PC-9 (cell line): ENCODE data around the gene GTF2H2C_2.
"Not testable (repeated sequence)": the region's sequence is repeated elsewhere in the genome, so short reads cannot be mapped to it uniquely, and the experiment has no call there.

Experiments used
- BruUV-seq: library from RNA; stranded (reverse); fragments of 400-500 nt; replicated peaks from 2 replicates; lab custom pipeline; 2021; lab: Mats Ljungman, UMichigan
- CTCF ChIA-PET: fragments of 300-600 bp; sonication (Branson Sonifier 250); formaldehyde crosslinking; loops from one replicate; lab custom pipeline; 2022; ENCODE audit warnings: antibody characterized with exemption; lab: Charles Lee
- POLR2A ChIA-PET: fragments of 300-600 bp; sonication (Branson Sonifier 250); formaldehyde crosslinking; loops from one replicate; lab custom pipeline; 2022; ENCODE audit warnings: antibody characterized with exemption; ENCODE audit not compliant: unreplicated experiment; lab: Charles Lee
- DNase-seq, 2 experiments: peaks; one replicate each; pipeline versions ENCODE4 v3.0.0 to v3.0.0-alpha.2; 2015 to 2022; ENCODE audit warnings: mixed read lengths in 1 of 2
- H2AFZ ChIP-seq: fragments of 200-600 bp; sonication (generic); 2 replicates; pipeline ENCODE4 v1.8.1; 2017; ENCODE audit warnings: antibody characterized with exemption
- H3F3A ChIP-seq: fragments of 200-600 bp; sonication (generic); 2 replicates; pipeline ENCODE4 v1.8.1; 2017; ENCODE audit warnings: antibody characterized with exemption, mild to moderate bottlenecking, low read depth; ENCODE audit not compliant: insufficient read depth
- H3K27ac ChIP-seq: fragments of 200-600 bp; sonication (generic); 2 replicates; pipeline ENCODE4 v1.6.1; 2016; ENCODE audit warnings: mixed run types
- H3K27me3 ChIP-seq: fragments of 200-600 bp; sonication (generic); 2 replicates; pipeline ENCODE4 v1.6.1; 2016; ENCODE audit warnings: low read depth, mixed run types; ENCODE audit not compliant: insufficient read depth
- H3K36me3 ChIP-seq: fragments of 200-600 bp; sonication (generic); 2 replicates; pipeline ENCODE4 v1.6.1; 2016; ENCODE audit warnings: low read depth, mixed run types
- H3K4me1 ChIP-seq: fragments of 200-600 bp; sonication (generic); replicated peaks from 2 replicates; pipeline ENCODE4 v1.6.1; 2016; ENCODE audit warnings: mixed run types; ENCODE audit not compliant: insufficient read depth
- H3K4me2 ChIP-seq: fragments of 200-600 bp; sonication (generic); 2 replicates; pipeline ENCODE4 v1.6.1; 2017; ENCODE audit warnings: mixed run types
- H3K4me3 ChIP-seq: fragments of 200-600 bp; sonication (generic); 2 replicates; pipeline ENCODE4 v1.6.1; 2016; ENCODE audit warnings: mixed run types
- H3K79me2 ChIP-seq: fragments of 200-600 bp; sonication (generic); 2 replicates; pipeline ENCODE4 v1.6.1; 2017; ENCODE audit warnings: low read depth, mixed run types
- H3K9me2 ChIP-seq: fragments of 200-600 bp; sonication (generic); 2 replicates; pipeline ENCODE4 v1.8.1; 2017; ENCODE audit warnings: mild to moderate bottlenecking; ENCODE audit not compliant: insufficient read depth
- H3K9me3 ChIP-seq: fragments of 200-600 bp; sonication (generic); 2 replicates; pipeline ENCODE4 v1.8.1; 2016; ENCODE audit warnings: low read depth; ENCODE audit not compliant: insufficient read depth
- H4K20me1 ChIP-seq: fragments of 200-600 bp; sonication (generic); 2 replicates; pipeline ENCODE4 v1.8.1; 2017; ENCODE audit not compliant: insufficient read depth
- intact Hi-C: fragments of 100-400 bp; cut with micrococcal nuclease; formaldehyde crosslinking; loops from one replicate; pipeline ENCODE4 v1.10.0; 2022; ENCODE audit not compliant: unreplicated experiment

GTF2H2C_2 gene

DNA sequence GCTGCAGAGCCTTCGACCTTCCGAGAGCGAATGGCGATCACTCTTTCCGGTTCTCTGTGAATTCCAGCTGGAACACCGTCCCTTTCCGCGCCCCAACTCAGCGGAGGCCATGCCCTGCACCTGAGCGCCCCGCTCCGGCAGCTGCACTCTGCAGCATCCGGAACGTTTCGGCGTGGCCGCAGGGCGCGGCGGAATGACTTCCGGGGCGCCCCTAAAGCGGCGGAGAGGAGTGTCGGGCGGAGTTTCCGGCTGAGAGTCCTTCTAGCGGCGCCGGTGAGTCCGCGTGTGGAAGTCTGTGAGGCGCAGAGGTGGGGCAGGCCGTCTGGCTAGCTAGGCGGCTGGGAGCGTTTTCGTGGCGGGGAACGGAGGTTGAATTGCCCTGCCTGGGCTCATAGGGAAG lies at the start of gene GTF2H2C_2:
Gene GTF2H2C_2 (plus strand): TSS at position 252 of the 400 bp plus-strand sequence.
- H3F3A ChIP-seq, H3K79me2 ChIP-seq, BruUV-seq, intact Hi-C loops, H3K36me3 ChIP-seq, H3K4me3 ChIP-seq, H4K20me1 ChIP-seq, H3K27me3 ChIP-seq, CTCF ChIA-PET, DNase-seq, H3K4me1 ChIP-seq, POLR2A ChIA-PET, H3K27ac ChIP-seq, H3K9me3 ChIP-seq, H3K4me2 ChIP-seq, H2AFZ ChIP-seq, H3K9me2 ChIP-seq: not testable (repeated sequence)

DNA sequence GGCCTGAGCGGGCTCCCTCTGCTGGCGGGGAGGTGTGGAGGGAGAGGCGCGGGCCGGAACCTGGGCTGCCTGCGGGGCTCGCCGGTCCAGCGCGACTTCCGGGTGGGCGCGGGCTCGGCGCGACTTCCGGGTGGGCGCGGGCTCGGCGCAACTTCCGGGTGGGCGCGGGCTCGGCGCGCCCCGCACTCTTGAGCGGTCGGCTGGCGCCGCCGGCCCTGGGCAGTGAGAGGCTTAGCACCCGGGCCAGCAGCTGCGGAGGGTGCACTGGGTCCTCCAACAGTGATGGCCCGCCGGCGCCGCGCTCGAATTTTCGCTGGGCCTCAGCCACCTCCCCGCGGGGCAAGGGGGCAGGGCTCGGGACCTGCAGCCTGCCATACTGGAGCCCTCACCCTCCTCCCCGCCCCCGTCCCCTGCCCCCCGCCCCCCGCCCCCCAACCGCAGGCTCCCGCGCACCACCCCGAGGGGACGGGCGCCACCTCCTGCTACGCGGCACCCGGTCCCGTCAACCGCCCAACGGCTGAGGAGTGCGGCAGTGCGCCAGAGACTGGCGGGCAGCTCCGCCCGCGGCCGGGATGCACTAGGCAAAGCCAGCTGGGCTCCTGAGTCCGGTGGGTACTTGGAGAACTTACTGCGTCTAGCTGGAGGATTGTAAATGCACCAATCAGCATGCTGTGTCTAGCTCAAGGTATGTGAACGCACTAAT lies 14.0 kb upstream of the GTF2H2C_2 start:
- H3K27ac ChIP-seq, H3K4me2 ChIP-seq, H3K79me2 ChIP-seq, intact Hi-C loops, H3K27me3 ChIP-seq, H3F3A ChIP-seq, H3K9me2 ChIP-seq, H3K9me3 ChIP-seq, H2AFZ ChIP-seq, H4K20me1 ChIP-seq, H3K4me1 ChIP-seq, POLR2A ChIA-PET, H3K36me3 ChIP-seq: not testable (repeated sequence)
- CTCF ChIA-PET = interaction anchor here (0.6 kb wide), 1 partner anchor 908 kb away, joined by 6 read pairs; the partner anchor contains the start of gene OCLN
- TSS peak; percentile 72 for BruUV-seq
- DNase-seq = peak; percentile 37 to 74
- peak overlapping the region; percentile 42; the same call in 1 of the 2 replicates for H3K4me3 ChIP-seq

DNA sequence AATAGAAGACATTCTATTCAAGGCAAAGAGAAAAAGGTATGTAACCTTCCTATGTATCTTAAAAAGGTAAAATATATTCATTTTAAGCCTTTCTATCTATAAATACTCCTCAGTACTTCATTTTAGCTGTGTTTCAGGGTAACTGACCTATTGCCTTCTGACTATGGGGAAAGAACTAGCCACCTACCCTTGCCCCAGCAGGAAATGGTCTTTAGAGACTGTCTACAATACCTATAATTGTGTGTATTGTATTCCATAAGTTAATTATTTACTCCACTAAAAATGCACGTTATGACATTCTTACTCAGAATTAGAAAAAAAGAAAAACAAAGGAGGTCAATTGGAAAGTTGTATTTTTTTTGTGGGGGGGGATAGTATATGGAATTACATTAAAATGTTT lies 6.2 kb downstream of the GTF2H2C_2 start:
- POLR2A ChIA-PET, DNase-seq, H3K4me2 ChIP-seq, H3F3A ChIP-seq, CTCF ChIA-PET, H3K36me3 ChIP-seq, H3K4me1 ChIP-seq, H3K9me2 ChIP-seq, H4K20me1 ChIP-seq, intact Hi-C loops, H3K9me3 ChIP-seq, H3K4me3 ChIP-seq, H3K27me3 ChIP-seq, H3K27ac ChIP-seq, H2AFZ ChIP-seq, H3K79me2 ChIP-seq, BruUV-seq: not testable (repeated sequence)

DNA sequence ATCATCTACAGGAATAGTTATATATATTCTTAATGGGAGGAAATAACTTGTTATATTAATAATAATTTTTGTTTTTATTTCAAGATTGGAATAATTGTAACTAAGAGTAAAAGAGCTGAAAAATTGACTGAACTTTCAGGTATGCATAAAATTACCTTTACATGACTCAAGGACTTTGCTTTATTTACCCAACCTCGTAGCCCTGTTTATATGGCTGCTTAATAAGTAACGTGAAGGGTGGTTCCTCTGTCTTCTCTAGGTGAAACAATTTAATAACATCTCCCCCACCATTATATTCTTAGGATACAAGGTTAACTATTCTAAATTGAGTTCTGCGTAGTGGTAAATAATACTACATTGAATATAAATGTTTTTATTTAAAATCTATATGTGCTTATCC lies 8.0 kb downstream of the GTF2H2C_2 start:
- H3K4me1 ChIP-seq, DNase-seq, H3K4me2 ChIP-seq, H3K36me3 ChIP-seq, H3F3A ChIP-seq, intact Hi-C loops, H3K79me2 ChIP-seq, POLR2A ChIA-PET, BruUV-seq, H3K4me3 ChIP-seq, H3K27me3 ChIP-seq, CTCF ChIA-PET, H2AFZ ChIP-seq, H4K20me1 ChIP-seq, H3K9me3 ChIP-seq, H3K27ac ChIP-seq, H3K9me2 ChIP-seq: not testable (repeated sequence)

DNA sequence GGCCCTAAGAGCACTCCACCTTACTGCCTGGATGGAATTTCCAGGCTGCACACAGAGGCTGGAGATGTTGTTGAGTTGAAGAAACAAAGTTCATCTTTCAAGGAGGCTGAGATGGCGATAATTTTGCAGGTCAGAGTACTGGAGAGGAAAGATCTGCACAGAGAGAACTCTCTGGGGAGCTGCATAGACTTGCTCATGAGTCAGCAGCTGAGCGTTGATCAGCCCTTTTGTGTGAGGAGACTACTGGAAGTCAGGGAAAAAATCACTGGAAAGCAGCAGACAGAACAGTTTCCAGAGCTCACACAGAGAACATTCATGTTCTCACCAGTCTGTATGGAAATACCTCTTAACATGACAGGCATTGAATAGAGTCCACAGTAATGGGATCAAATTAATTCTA lies 23.4 kb downstream of the GTF2H2C_2 start:
- H3K27ac ChIP-seq, H3K4me2 ChIP-seq, H3K27me3 ChIP-seq, CTCF ChIA-PET, BruUV-seq, H3K9me2 ChIP-seq, H3F3A ChIP-seq, H4K20me1 ChIP-seq, H3K4me3 ChIP-seq, H3K9me3 ChIP-seq, H3K4me1 ChIP-seq, H3K36me3 ChIP-seq, POLR2A ChIA-PET, H2AFZ ChIP-seq, H3K79me2 ChIP-seq, intact Hi-C loops, DNase-seq: not testable (repeated sequence)

DNA sequence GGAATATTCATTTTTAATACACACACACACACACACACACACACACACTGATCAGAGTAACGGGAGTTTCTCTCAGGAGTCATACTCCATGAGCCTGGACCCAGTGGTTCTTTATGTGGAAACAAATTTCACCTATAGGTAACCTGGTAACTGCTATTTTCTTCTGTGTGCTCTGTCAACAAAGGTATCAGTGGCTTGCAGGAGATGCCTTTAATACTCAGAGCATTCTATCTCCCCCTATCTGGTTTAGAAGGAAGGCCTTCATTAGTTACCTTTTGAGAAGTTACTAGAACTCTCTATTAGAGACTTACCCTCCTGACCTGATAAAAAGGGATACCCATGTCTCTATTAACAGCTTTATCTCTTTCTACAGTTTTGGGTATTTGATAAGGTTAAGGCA lies 34.4 kb downstream of the GTF2H2C_2 start:
- intact Hi-C loops, BruUV-seq, H3K4me1 ChIP-seq, H3K9me2 ChIP-seq, H3K79me2 ChIP-seq, H3K4me2 ChIP-seq, CTCF ChIA-PET, H3K9me3 ChIP-seq, H3F3A ChIP-seq, H2AFZ ChIP-seq, H3K27me3 ChIP-seq, H4K20me1 ChIP-seq, DNase-seq, H3K27ac ChIP-seq, H3K36me3 ChIP-seq, POLR2A ChIA-PET, H3K4me3 ChIP-seq: not testable (repeated sequence)

DNA sequence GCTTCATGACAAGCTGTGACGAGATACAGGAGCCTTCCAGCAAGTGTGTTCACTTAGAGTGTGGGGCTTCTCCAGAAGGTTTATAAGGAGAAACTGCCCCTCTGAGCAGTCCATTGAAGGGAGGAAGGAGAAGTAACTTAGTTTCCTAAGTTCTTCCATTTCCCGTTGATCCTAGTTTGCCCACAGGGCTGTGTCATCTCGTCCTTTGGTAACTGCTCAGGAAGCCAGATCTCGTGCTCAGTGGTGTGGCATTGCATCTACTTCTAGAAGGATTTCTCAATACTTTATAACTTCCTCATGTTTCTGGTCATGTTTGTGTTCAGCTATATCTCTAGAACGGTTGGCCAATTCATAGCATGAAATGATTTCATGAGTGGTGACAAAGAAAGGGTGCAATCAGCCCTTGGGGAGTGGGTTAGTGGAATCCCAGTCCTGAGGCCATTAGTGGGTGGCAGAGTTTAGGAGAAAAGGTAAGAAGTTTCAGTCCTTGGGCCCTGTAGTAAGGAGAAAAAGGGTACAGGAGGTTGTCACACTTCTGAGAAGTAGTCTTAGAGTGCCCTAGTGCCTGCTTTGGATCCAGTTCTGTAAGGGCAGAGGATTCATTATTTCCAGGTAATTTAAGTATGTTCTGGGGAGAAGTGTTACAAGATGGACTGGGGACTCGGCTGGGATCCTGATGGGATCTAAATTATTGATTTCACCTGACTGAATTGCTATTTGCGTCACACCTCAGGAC lies 36.2 kb downstream of the GTF2H2C_2 start:
- BruUV-seq, H3K36me3 ChIP-seq, DNase-seq, H3K4me2 ChIP-seq, H3K4me3 ChIP-seq, CTCF ChIA-PET, H4K20me1 ChIP-seq, H3K4me1 ChIP-seq, H3F3A ChIP-seq, POLR2A ChIA-PET, H3K9me2 ChIP-seq, H3K9me3 ChIP-seq, H3K27ac ChIP-seq, H2AFZ ChIP-seq, intact Hi-C loops, H3K79me2 ChIP-seq, H3K27me3 ChIP-seq: not testable (repeated sequence)
